GM21390 (cell line): ENCODE measurements around the gene MLH1.

Experiments used
- ATAC-seq: cut with Tn5 transposase; IDR thresholded peaks from one replicate; pipeline ENCODE4 v1.9.1; 2021; ENCODE audit not compliant: unreplicated experiment

MLH1 gene

DNA sequence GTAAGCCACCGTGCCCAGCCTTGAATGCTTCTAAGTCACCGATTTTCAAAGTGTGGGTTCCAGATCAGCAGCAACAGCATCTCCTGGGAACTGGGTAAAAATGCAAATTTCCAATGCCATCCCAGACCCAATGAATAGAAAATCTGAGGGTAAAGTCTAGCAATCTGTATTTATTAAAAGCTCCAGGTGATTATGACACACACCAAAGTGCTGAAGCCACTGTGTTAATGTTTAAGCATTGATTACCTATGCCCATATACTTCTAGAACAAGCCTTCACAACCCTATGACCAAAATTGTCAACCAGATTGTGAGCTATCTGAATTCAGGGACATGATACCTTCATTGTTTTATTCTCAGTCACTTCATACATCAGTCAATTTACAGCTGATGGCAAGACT is 94.6 kb downstream of the MLH1 start:
- no peak for ATAC-seq

DNA sequence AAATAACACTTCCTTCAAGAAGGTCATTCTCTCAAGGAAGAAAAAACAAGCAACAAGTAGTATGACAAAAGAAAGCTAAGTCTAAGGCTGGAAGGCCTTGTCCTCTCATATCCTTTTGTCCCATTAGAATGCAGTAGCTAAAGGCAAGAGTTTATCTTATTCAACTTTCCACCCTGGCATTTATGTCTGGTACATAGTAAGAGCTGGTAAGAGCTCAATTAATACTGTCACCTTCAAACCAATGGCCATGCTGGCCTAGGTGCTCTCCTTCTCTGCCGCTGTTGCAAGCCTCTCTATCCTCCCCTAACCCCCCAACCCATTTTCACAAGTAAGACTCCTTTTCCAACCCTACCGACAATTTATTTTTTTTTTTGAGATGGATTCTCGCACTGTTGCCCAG is 99.2 kb downstream of the MLH1 start:
- ATAC-seq, result no peak

GRCh38 chr3:37093481-37093880 is 100.2 kb downstream of the MLH1 start:
- ATAC-seq, result no peak

DNA sequence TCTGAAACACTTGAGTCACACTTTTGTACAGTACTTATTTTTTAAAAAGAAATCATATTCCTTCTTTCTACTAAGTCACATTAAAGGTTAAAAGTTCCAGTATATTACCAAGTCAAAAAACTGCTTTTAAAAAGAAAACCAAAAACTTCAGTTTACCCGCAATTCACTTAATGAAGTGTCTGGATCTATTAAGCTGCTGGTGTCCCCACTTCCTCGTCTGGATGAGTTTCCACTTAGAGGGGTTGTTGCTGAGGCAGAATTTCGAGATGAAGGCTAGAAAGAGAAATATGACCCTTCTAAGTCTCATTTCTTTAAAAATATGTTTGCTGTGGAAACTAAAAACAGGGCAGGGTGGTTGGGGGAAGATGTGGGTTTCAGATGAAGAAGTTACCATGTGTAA is 101.3 kb downstream of the MLH1 start:
- no peak for ATAC-seq

GRCh38 chr3:37096288-37096687 is 103.0 kb downstream of the MLH1 start:
- no peak for ATAC-seq

- no peak for ATAC-seq
Observed at GRCh38 chr3:37096975-37097374, 103.7 kb downstream of the MLH1 start.

- ATAC-seq, result no peak
Observed at GRCh38 chr3:37097776-37098175, 104.5 kb downstream of the MLH1 start.

GRCh38 chr3:37098884-37099283 is 105.6 kb downstream of the MLH1 start:
- no peak for ATAC-seq

- ATAC-seq, result no peak
Observed at GRCh38 chr3:37099469-37099868, 106.2 kb downstream of the MLH1 start.

- no peak for ATAC-seq
Observed at GRCh38 chr3:37100411-37100810, 107.1 kb downstream of the MLH1 start.
